ENCODE data around the gene PCDHA3. TPM values are rescaled to one million over a fixed set of nuclear protein-coding genes. Genes with fewer than 3 reads are reported as not detected.
"Not testable (repeated sequence)": the region's sequence is repeated elsewhere in the genome, so short reads cannot be mapped to it uniquely, and the experiment has no call there.

The PCDHA3 gene
- polyA plus RNA-seq (ENCODE audit: insufficient read length in 3 of 3), result under 1 TPM; 0.22 to 0.65 (median 0.45) TPM

DNA sequence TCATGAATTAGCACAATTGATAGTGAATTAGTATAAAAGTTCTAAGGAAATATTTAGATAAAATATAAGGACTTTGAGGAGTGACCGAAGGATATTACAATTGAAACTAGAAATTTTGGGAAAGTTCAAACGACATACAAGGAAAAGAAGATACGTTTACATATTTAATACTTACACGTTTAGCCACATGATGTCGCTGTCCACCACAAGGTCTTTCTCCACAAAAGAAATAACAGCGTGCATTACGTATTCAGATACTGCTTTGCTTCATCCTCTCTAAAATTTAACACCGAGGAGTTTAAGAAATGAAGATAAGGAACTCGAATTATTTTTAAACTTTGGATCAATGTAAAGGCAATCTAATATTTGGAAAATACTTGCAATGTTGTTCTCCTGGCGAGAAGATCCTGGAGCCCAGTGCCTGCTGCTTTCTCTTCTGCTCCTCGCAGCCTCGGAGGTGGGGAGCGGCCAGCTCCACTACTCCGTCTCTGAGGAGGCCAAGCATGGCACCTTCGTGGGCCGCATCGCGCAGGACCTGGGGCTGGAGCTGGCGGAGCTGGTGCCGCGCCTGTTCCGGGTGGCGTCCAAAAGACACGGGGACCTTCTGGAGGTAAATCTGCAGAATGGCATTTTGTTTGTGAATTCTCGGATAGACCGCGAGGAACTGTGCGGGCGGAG lies at the start of gene PCDHA3:
Gene PCDHA3 (plus strand): TSS at position 242 of the 678 bp plus-strand sequence.
- DNase-seq (ENCODE audit: low read depth in 3 of 3, low spot score in 2 of 3), result no peak

DNA sequence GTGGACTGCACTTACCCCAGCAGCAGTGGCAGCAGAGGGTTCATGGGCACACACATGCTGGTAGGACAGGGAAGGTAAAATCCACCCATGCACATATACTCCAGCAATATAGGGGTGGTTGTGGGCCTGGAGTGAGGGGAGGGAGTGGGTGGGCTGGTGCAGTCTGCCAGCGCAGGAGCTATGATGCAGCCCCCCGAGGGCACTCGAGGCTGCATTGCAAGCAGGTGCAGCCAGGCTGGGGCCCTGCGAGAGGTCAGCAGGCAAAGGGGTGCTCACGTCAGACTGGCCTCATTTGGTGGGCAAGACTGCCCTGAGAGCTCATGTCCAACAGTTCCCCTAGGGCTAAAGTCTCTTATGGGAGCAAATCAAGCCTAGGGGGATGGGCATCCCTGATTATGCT lies 47.3 kb upstream of the PCDHA3 start:
- no peak for DNase-seq (ENCODE audit: low read depth in 3 of 3, low spot score in 2 of 3)

DNA sequence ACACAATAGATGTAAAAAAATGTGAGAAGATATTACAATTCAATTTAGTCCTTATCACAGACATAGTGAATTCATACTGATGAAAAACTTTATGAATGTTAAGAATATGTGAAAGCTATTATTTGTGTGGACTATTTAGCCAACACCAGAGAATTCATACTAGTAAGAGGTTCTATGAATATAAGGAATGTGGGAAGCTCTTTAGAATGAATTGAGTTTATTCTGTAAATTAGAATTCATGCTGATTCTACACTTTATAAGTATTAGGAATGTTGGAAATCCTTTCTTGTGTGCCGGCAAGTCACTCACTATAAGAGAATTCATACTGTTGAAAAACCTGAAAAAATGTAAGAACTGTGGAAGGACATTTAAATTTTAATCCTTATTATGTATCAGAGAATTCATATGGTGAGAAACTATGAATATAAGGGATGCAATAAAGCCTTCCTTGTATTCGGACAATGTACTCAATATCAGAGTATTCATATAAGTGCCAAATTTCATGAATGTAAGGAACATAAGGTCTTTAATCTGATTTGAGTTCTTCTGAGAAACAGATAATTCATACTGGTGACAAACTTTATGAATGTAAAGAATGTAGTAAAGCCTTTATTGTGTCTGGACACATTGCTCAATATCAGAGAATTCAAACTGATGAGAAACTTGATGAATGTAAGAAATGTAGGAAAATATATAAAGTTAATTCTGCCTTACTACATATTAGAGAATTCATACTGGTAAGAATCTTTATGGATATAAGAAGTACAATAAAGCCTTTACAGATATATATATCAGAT lies 36.5 kb upstream of the PCDHA3 start:
- no peak for DNase-seq (ENCODE audit: low read depth in 3 of 3, low spot score in 2 of 3)

DNA sequence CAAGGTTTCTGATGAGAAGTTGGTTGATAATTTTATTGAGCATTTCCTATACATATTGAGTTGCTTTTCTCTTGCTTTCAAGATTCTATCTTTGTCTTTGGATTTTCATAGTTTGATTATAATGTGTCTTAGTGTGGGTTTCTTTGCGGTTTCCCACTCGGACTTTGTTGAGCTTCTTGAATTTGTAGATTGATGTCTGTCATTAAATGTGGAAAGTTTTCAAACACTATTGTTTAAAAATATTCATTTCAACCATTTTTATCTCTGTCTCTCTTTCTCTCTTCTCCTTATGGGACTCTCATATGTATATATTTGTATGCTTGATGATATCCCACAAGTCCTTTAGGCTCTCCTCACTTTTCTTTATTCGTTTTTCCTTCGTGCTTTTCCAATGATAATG lies 33.4 kb upstream of the PCDHA3 start:
- no peak for DNase-seq (ENCODE audit: low read depth in 3 of 3, low spot score in 2 of 3)

DNA sequence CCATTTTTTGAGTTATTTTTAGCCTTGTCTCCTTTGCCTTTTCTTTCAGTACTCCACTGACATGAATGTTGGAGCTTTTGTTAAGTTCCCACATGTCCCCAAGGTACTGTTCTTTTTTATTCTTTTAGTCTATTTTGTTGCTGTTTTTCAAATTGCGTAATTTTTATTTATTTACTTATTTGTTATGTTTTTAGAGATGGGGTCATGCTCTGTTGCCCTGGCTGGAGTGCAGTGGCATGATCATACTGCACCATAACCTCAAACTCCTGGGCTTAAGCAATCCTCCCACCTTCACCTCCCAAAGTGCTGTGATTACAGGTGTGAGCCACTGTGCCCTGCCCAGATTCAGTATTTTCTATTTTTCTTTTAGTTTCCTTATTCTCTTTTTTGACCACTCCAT lies 20.3 kb upstream of the PCDHA3 start:
- DNase-seq (ENCODE audit: low read depth in 3 of 3, low spot score in 2 of 3), result no peak

DNA sequence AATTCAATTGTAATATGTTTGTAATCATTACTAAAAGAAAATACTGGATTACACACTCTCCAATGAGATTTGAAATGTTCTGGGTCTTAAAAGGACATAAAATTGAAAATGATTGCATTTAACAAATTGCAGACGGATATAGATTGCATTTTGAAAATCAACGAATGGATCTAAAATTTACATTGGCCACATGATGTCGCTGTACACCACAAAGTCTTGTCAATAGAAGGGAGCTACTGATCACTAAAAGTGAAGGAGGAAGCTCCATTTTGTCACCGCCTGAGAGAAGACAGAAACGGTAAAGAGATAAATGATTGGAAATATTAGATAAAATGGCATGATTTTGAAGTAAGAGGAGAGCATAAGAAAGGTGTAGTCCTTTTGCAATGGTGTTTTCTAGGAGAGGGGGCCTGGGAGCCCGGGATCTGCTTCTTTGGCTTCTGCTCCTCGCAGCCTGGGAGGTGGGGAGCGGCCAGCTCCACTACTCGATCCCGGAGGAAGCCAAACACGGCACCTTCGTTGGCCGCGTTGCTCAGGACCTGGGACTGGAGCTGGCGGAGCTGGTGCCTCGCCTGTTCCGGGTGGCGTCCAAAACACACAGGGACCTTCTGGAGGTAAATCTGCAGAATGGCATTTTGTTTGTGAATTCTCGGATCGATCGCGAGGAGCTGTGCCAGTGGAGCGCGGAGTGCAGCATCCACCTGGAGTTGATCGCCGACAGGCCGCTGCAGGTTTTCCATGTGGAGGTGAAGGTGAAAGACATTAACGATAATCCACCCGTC lies 14.8 kb upstream of the PCDHA3 start, which contains the start of gene PCDHA1:
Gene PCDHA1 (plus strand): TSS at position 236 of the 782 bp plus-strand sequence.
- DNase-seq (ENCODE audit: low read depth in 3 of 3, low spot score in 2 of 3), result no peak

DNA sequence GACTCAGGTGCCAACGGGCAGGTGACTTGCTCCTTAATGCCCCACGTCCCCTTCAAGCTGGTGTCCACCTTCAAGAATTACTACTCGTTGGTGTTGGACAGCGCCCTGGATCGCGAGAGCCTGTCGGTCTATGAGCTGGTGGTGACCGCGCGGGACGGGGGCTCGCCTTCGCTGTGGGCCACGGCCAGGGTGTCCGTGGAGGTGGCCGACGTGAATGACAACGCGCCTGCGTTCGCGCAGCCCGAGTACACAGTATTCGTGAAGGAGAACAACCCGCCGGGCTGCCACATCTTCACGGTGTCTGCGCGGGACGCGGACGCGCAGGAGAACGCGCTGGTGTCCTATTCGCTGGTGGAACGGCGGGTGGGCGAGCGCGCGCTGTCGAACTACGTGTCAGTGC lies 13.4 kb upstream of the PCDHA3 start:
- DNase-seq (ENCODE audit: low read depth in 3 of 3, low spot score in 2 of 3), result not testable (repeated sequence)

DNA sequence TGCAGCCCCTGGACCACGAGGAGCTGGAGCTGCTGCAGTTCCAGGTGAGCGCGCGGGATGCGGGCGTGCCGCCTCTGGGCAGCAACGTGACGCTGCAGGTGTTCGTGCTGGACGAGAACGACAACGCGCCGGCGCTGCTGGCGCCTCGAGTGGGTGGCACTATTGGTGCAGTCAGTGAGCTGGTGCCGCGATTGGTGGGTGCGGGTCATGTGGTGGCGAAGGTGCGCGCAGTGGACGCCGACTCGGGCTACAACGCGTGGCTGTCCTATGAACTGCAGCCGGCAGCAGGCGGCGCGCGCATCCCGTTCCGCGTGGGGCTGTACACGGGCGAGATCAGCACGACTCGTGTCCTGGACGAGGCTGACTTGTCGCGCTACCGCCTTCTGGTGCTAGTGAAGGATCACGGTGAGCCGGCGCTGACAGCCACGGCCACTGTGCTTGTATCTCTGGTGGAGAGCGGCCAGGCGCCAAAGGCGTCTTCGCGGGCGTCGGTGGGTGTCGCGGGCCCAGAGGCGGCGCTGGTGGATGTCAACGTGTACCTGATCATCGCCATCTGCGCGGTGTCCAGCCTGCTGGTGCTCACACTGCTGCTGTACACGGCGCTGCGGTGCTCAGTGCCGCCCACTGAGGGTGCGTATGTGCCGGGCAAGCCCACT lies 12.9 kb upstream of the PCDHA3 start:
- DNase-seq (ENCODE audit: low read depth in 3 of 3, low spot score in 2 of 3), result not testable (repeated sequence)

DNA sequence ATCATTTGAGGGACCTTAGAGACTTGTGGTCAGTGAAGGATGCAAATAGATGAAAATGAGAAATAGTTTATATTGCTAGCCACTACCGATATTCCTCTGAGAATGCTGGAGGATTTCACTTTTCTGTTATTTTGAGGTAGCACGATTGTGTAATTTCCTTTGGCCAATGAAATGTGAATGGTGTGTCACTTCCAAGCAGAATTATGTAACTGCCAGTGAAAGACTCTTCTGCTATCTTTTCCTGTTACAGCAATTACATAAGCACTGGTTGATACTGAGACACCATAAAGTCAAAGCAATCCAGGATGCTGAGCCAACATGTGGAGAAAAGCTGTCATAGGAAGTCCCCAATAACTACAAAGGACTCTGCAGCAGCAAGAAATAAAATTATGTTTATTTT lies 9.8 kb upstream of the PCDHA3 start:
- no peak for DNase-seq (ENCODE audit: low read depth in 3 of 3, low spot score in 2 of 3)

DNA sequence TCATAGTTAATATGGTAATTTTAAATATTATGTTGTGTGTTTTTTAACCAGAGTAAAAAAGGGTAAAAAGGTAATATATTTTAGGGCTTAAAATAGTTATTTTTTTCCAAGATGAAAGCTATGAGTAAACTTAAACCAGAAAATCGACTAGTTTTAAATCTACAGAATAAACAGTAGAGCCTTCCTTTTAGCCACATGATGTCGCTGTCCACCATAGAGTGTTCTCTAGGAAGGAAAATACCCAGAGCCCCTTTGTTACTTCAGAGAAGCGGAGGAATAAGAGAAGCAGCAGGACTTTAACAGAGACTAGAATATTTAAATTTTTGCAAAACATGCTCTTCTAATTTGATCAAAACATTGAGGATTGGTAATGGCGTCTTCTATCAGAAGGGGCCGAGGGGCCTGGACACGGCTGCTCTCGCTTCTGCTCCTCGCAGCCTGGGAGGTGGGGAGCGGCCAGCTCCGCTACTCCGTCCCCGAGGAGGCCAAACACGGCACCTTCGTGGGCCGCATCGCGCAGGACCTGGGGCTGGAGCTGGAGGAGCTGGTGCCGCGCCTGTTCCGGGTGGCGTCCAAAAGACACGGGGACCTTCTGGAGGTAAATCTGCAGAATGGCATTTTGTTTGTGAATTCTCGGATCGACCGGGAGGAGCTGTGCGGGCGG lies 6.1 kb upstream of the PCDHA3 start, which contains the start of gene PCDHA2:
Gene PCDHA2 (plus strand): TSS at position 258 of the 664 bp plus-strand sequence.
- no peak for DNase-seq (ENCODE audit: low read depth in 3 of 3, low spot score in 2 of 3)

DNA sequence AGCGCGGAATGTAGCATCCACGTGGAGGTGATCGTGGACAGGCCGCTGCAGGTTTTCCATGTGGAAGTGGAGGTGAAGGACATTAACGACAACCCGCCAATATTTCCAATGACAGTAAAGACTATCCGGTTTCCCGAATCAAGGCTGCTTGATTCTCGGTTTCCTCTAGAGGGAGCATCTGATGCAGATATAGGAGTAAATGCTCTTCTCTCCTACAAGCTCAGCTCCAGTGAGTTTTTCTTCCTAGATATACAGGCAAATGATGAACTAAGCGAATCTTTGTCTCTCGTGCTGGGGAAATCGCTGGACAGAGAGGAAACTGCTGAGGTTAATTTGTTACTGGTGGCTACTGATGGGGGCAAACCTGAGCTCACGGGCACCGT lies 5.6 kb upstream of the PCDHA3 start:
- no peak for DNase-seq (ENCODE audit: low read depth in 3 of 3, low spot score in 2 of 3)

DNA sequence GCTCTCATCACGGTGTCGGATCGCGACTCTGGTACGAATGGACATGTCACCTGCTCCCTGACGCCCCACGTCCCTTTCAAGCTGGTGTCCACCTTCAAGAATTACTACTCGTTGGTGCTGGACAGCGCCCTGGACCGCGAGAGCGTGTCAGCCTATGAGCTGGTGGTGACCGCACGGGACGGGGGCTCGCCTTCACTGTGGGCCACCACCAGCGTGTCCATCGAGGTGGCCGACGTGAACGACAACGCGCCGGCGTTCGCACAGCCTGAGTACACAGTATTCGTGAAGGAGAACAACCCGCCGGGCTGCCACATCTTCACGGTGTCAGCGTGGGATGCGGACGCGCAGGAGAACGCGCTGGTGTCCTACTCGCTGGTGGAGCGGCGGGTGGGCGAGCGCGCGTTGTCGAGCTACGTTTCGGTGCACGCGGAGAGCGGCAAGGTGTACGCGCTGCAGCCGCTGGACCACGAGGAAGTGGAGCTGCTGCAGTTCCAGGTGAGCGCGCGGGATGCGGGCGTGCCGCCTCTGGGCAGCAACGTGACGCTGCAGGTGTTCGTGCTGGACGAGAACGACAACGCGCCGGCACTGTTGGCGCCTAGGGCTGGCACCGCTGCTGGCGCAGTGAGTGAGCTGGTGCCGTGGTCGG lies 4.7 kb upstream of the PCDHA3 start:
- DNase-seq (ENCODE audit: low read depth in 3 of 3, low spot score in 2 of 3), result not testable (repeated sequence)

DNA sequence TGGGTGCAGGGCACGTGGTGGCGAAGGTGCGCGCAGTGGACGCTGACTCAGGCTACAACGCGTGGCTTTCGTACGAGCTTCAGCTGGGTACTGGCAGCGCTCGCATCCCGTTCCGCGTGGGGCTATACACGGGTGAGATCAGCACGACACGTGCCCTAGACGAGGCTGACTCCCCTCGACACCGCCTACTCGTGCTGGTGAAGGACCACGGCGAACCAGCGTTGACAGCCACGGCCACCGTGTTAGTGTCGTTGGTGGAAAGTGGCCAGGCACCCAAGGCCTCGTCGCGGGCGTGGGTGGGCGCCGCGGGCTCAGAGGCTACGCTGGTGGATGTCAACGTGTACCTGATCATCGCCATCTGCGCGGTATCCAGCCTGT lies 4.2 kb upstream of the PCDHA3 start:
- DNase-seq (ENCODE audit: low read depth in 3 of 3, low spot score in 2 of 3), result no peak

DNA sequence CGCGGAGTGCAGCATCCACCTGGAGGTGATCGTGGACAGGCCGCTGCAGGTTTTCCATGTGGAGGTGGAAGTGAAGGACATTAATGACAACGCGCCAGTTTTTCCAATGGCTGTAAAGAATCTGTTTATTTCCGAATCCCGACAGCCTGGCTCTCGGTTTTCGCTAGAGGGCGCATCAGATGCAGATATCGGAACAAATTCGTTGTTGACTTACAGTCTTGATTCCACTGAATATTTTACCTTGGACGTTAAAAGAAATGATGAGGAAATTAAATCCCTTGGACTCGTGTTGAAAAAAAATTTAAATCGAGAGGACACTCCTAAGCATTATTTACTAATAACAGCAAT lies 611 bp downstream of the PCDHA3 start:
- DNase-seq (ENCODE audit: low read depth in 3 of 3, low spot score in 2 of 3), result no peak

DNA sequence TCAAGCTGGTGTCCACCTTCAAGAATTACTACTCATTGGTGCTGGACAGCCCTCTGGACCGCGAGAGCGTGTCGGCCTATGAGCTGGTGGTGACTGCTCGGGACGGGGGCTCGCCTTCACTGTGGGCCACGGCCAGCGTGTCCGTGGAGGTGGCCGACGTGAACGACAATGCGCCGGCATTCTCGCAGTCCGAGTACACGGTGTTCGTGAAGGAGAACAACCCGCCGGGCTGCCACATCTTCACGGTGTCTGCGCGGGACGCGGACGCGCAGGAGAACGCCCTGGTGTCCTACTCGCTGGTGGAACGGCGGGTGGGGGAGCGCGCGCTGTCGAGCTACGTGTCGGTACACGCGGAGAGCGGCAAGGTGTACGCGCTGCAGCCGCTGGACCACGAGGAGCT lies 1.5 kb downstream of the PCDHA3 start:
- not testable (repeated sequence) for DNase-seq (ENCODE audit: low read depth in 3 of 3, low spot score in 2 of 3)

DNA sequence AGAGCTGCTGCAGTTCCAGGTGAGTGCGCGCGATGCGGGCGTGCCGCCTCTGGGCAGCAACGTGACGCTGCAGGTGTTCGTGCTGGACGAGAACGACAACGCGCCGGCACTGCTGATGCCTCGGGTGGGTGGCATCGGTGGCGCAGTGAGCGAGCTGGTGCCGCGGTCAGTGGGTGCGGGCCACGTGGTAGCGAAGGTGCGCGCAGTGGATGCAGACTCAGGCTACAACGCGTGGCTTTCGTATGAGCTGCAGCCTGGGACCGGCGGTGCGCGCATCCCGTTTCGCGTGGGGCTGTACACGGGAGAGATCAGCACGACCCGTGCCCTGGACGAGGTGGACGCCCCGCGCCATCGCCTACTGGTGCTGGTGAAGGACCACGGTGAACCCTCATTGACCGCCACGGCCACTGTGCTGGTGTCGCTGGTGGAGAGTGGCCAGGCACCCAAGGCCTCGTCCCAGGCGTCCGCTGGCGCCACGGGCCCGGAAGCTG lies 2.0 kb downstream of the PCDHA3 start:
- DNase-seq (ENCODE audit: low read depth in 3 of 3, low spot score in 2 of 3), result no peak

DNA sequence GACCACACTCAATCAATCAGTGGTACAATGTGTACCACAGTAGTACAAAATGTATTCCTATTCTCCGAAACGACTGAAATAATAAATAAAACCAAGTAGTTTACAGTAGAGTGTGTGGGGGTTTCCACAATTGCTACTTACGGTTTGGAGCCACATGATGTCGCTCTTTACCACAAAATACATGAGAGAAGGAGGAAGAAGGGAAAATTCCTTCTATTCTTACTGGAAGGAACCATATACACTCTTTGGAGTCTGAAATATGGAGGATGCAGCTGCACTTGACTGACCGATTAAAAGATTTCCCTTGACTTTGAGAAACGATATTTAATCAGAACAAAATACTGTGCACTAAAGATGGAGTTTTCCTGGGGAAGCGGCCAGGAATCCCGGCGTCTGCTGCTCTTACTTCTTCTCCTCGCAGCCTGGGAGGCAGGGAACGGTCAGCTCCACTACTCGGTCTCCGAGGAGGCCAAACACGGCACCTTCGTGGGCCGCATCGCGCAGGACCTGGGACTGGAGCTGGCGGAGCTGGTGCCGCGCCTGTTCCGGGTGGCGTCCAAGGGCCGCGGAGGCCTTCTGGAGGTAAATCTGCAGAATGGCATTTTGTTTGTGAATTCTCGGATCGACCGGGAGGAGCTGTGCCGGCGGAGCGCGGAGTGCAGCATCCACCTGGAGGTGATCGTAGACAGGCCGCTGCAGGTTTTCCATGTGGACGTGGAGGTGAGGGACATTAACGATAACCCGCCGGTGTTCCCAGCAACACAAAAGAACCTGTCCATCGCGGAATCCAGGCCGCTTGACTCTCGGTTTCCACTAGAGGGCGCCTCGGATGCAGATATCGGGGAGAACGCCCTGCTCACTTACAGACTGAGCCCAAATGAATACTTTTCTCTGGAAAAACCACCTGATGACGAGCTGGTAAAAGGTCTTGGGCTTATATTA lies 6.2 kb downstream of the PCDHA3 start, which contains the start of gene PCDHA4:
Gene PCDHA4 (plus strand): TSS at position 235 of the 942 bp plus-strand sequence.
- DNase-seq (ENCODE audit: low read depth in 3 of 3, low spot score in 2 of 3), result no peak

DNA sequence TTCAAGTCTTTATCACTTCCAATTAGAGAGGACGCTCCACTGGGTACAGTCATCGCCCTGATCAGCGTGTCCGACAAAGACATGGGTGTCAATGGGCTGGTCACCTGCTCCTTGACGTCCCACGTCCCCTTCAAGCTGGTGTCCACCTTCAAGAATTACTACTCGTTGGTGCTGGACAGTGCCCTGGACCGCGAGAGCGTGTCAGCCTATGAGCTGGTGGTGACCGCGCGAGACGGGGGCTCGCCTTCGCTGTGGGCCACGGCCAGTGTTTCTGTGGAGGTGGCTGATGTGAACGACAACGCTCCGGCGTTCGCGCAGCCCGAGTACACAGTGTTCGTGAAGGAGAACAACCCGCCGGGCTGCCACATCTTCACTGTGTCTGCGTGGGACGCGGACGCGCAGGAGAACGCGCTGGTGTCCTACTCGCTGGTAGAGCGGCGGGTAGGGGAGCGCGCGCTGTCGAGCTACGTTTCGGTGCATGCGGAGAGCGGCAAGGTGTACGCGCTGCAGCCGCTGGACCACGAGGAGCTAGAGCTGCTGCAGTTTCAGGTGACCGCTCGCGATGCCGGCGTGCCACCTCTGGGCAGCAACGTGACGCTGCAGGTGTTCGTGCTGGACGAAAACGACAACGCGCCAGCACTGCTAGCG lies 7.5 kb downstream of the PCDHA3 start:
- DNase-seq (ENCODE audit: low read depth in 3 of 3, low spot score in 2 of 3), result not testable (repeated sequence)
